Right forelimb (tissue), 1 donor: Measurements from ENCODE around the gene ATXN10.
"Not testable (repeated sequence)": the region's sequence is repeated elsewhere in the genome, so short reads cannot be mapped to it uniquely, and the experiment has no call there.

Source experiments
- DNase-seq: peaks from one replicate; pipeline ENCODE4 v3.0.0-alpha.2; 2018

ATXN10 gene

GRCh38 chr22:45790401-45790800 lies 118.8 kb downstream of the ATXN10 start:
- DNase-seq, result no peak

GRCh38 chr22:45793161-45793560 lies 121.5 kb downstream of the ATXN10 start:
- DNase-seq, result no peak

GRCh38 chr22:45793892-45794291 lies 122.3 kb downstream of the ATXN10 start:
- no peak for DNase-seq

GRCh38 chr22:45796009-45796408 lies 124.4 kb downstream of the ATXN10 start:
- not testable (repeated sequence) for DNase-seq

- DNase-seq, result no peak
Measured at GRCh38 chr22:45799291-45799690, 127.7 kb downstream of the ATXN10 start.

- DNase-seq, result no peak
Measured at GRCh38 chr22:45802054-45802453, 130.4 kb downstream of the ATXN10 start.

- no peak for DNase-seq
Measured at GRCh38 chr22:45804319-45804985, 132.8 kb downstream of the ATXN10 start.

- no peak for DNase-seq
Measured at GRCh38 chr22:45804986-45805325, 133.3 kb downstream of the ATXN10 start.

GRCh38 chr22:45805413-45805812 lies 133.8 kb downstream of the ATXN10 start:
- no peak for DNase-seq

- no peak for DNase-seq
Measured at GRCh38 chr22:45807156-45807915, 135.7 kb downstream of the ATXN10 start.

GRCh38 chr22:45812910-45813309 lies 141.3 kb downstream of the ATXN10 start:
- DNase-seq, result no peak

- no peak for DNase-seq
Measured at GRCh38 chr22:45814198-45814597, 142.6 kb downstream of the ATXN10 start.

- DNase-seq, result no peak
Measured at GRCh38 chr22:45816776-45817175, 145.1 kb downstream of the ATXN10 start.

- no peak for DNase-seq
Measured at GRCh38 chr22:45817745-45818423, 146.2 kb downstream of the ATXN10 start.

- no peak for DNase-seq
Measured at GRCh38 chr22:45818424-45819085, 146.9 kb downstream of the ATXN10 start.

- DNase-seq, result no peak
Measured at GRCh38 chr22:45819305-45819704, 147.7 kb downstream of the ATXN10 start.

- no peak for DNase-seq
Measured at GRCh38 chr22:45823336-45823735, 151.7 kb downstream of the ATXN10 start.

- DNase-seq, result no peak
Measured at GRCh38 chr22:45826520-45826919, 154.9 kb downstream of the ATXN10 start.

GRCh38 chr22:45828841-45829240 lies 157.2 kb downstream of the ATXN10 start:
- DNase-seq, result no peak

GRCh38 chr22:45830531-45831245 lies 159.1 kb downstream of the ATXN10 start:
- DNase-seq, result no peak

- DNase-seq, result no peak
Measured at GRCh38 chr22:45831394-45831793, 159.8 kb downstream of the ATXN10 start.

GRCh38 chr22:45832180-45832579 lies 160.5 kb downstream of the ATXN10 start:
- no peak for DNase-seq
